K562 (cell line): Measurements from ENCODE around the gene NAALAD2. TPM values are rescaled to one million over a fixed set of nuclear protein-coding genes. Genes with fewer than 3 reads are reported as not detected.

Experiments used
- ATAC-seq: fragments of 200-7000 bp; cut with Tn5 transposase; 3 replicates; pipeline ENCODE4 v1.9.1; 2020; ENCODE audit warnings: moderate library complexity
- BruUV-seq: library from RNA; stranded (reverse); fragments of 400-500 nt; replicated peaks from 2 replicates; lab custom pipeline; 2021; lab: Mats Ljungman, UMichigan
- CTCF ChIA-PET: fragments of 300-600 bp; formaldehyde crosslinking; extraction: SDS; loops from one replicate; lab custom pipeline; 2021; ENCODE audit warnings: low intra/inter-chr PET ratio; lab: Yijun Ruan, JAX
- POLR2A ChIA-PET: fragments of 300-600, 350-650 bp; sonication (Branson Sonifier 250); formaldehyde crosslinking; extraction: SDS; loops from one replicate; lab custom pipeline; 2021; ENCODE audit warnings: antibody characterized with exemption, inconsistent platforms; lab: Yijun Ruan, JAX
- DNase-seq, 4 experiments: peaks; one replicate each; pipeline versions ENCODE4 v3.0.0 to v3.0.0-alpha.2; 2011 to 2018; ENCODE audit warnings: low spot score in 3 of 4, mixed read lengths in 3 of 4; ENCODE audit errors: extremely low read depth in 1 of 4
- FAIRE-seq: peaks from 2 replicates; lab custom pipeline; 2011; peaks lifted over from hg19 to GRCh38; lab: Jason Lieb, UNC
- H2AFZ ChIP-seq: 2 replicates; pipeline ENCODE4 v1.6.0; 2011; ENCODE audit warnings: low read depth, low read length, control low read depth, inconsistent platforms
- H3K27ac ChIP-seq: fragments of 200-600 bp; 3 replicates; pipeline ENCODE4 v1.8.0; 2011; ENCODE audit warnings: low read depth, mild to moderate bottlenecking, control low read depth, inconsistent platforms, low read length, moderate library complexity, mixed read lengths; ENCODE audit errors: extremely low read depth
- H3K27me3 ChIP-seq, 2 experiments: fragments of 300-600 bp in 1 of 2; 2 replicates in 1 of 2; 3 replicates in 1 of 2; pipeline versions ENCODE4 v1.6.0 to v1.8.0; 2011; ENCODE audit warnings: inconsistent platforms in 2 of 2, low read length in 2 of 2, mild to moderate bottlenecking in 1 of 2, mixed read lengths in 1 of 2, moderate library complexity in 1 of 2; ENCODE audit not compliant: control insufficient read depth in 2 of 2, insufficient read depth in 2 of 2
- H3K36me3 ChIP-seq: fragments of 300-600 bp; 3 replicates; pipeline ENCODE4 v1.8.0; 2011; ENCODE audit warnings: mild to moderate bottlenecking, low read length, inconsistent platforms; ENCODE audit not compliant: control insufficient read depth, insufficient read depth
- H3K4me1 ChIP-seq, 2 experiments: fragments of 200-600 bp in 1 of 2; replicated peaks in 1 of 2; 2 replicates in 1 of 2; 3 replicates in 1 of 2; pipeline versions ENCODE4 v1.5.1 to v1.8.0; 2011; ENCODE audit warnings: inconsistent platforms in 2 of 2, low read length in 2 of 2, mild to moderate bottlenecking in 1 of 2, mixed read lengths in 1 of 2, moderate library complexity in 1 of 2; ENCODE audit not compliant: control insufficient read depth in 2 of 2, insufficient read depth in 2 of 2
- H3K4me2 ChIP-seq: 2 replicates; pipeline ENCODE4 v1.6.1; 2011; ENCODE audit warnings: low read length, control low read depth, inconsistent platforms, mixed read lengths; ENCODE audit not compliant: insufficient read depth
- H3K4me3 ChIP-seq: fragments of 200-600 bp; sonication (generic), shearing (Covaris generic); 2 replicates; pipeline ENCODE4 v1.5.1; 2016; ENCODE audit warnings: control low read depth, inconsistent platforms
- H3K79me2 ChIP-seq: fragments of 200-600 bp; 3 replicates; pipeline ENCODE4 v1.8.0; 2011; ENCODE audit warnings: low read length, inconsistent platforms; ENCODE audit not compliant: control insufficient read depth, insufficient read depth
- H3K9ac ChIP-seq, 2 experiments: 2 replicates each; pipeline versions ENCODE4 v1.6.0 to v1.6.1; 2011; ENCODE audit warnings: low read depth in 2 of 2, low read length in 2 of 2, control low read depth in 1 of 2, inconsistent platforms in 1 of 2, mild to moderate bottlenecking in 1 of 2, mixed read lengths in 1 of 2; ENCODE audit not compliant: insufficient read depth in 1 of 2
- H3K9me1 ChIP-seq: one replicate; pipeline ENCODE4 v1.6.0; 2011; ENCODE audit warnings: inconsistent platforms, mild to moderate bottlenecking, low read length, moderate library complexity; ENCODE audit not compliant: control insufficient read depth, insufficient read depth
- H3K9me3 ChIP-seq: replicated peaks from 2 replicates; pipeline ENCODE4 v1.5.1; 2011; ENCODE audit warnings: low read depth, low read length, inconsistent platforms; ENCODE audit not compliant: control insufficient read depth, insufficient read depth
- H4K20me1 ChIP-seq: replicated peaks from 2 replicates; pipeline ENCODE4 v1.6.1; 2011; ENCODE audit warnings: low read length, inconsistent platforms, mixed read lengths; ENCODE audit not compliant: control insufficient read depth, insufficient read depth
- GATAD2A ChIP-seq: fragments of 450-650 bp; IDR thresholded peaks from 2 replicates; pipeline ENCODE4 v1.6.1; 2017
- ZBTB11 ChIP-seq, 3 experiments: fragments of 200-800 bp in 1 of 3; fragments of 250-450 bp in 1 of 3; fragments of 450-650 bp in 1 of 3; sonication (Bioruptor Pico) in 1 of 3; sonication (Bioruptor generic) in 1 of 3; formaldehyde crosslinking in 1 of 3; IDR thresholded peaks; 2 replicates each; pipeline versions ENCODE4 v1.6.1 to v1.8.0; 2016 to 2022; ENCODE audit warnings: mild to moderate bottlenecking in 2 of 3, missing genetic modification characterization in 2 of 3, missing compliant biosample characterization in 1 of 3, moderate library complexity in 1 of 3
- WGBS: fragments of 100-300 bp; shearing (Covaris generic); methylation state at CpG from one replicate; pipeline ENCODE4 v1.1.6; 2016; ENCODE audit warnings: low coverage, mixed read lengths; ENCODE audit not compliant: insufficient coverage; ENCODE audit errors: missing lambda C conversion rate; 5-methylcytosine and 5-hydroxymethylcytosine counted together
- in situ Hi-C: fragments of 300-500 bp; cut with MboI; formaldehyde crosslinking; loops from 4 replicates; pipeline ENCODE4 v1.15.0; 2018; ENCODE audit warnings: inconsistent platforms, mixed read lengths
- intact Hi-C: fragments of 100-400 bp; cut with micrococcal nuclease; formaldehyde crosslinking; loops from 2 replicates; pipeline ENCODE4 v1.14.2; 2022
- polyA plus RNA-seq, 8 experiments: library from polyadenylated mRNA; depleted of rRNA in 4 of 8; stranded (reverse) in 5 of 8; unstranded in 3 of 8; fragments of >200 nt; fragmentation: Nextera tagmentation in 2 of 8; fragmentation: Illumina TruSeq in 1 of 8; extraction: Ambion mirVana in 2 of 8; extraction: Trizol in 1 of 8; gene quantifications; 2 replicates each; pipeline versions ENCODE4 v1.2.1 to v1.2.3, GENCODE V29; 2011 to 2014; ENCODE audit warnings: inconsistent platforms in 1 of 8, missing spikeins in 1 of 8
- total RNA-seq, 7 experiments: library from RNA; depleted of rRNA in 6 of 7; stranded (reverse); fragments of >200 nt in 6 of 7; fragmentation: Illumina TruSeq in 2 of 7; extraction: Trizol in 2 of 7; gene quantifications; 2 replicates each; pipeline versions ENCODE4 v1.2.1 to v1.2.3, GENCODE V29; 2011 to 2021; ENCODE audit warnings: low replicate concordance in 1 of 7

Gene NAALAD2
- total and polyA plus RNA-seq, 9 of the 15 experiments (the other 6 are each of a cell fraction or from before 2014, with no cell fraction given): 0.05 to 0.24 (median 0.12) TPM

GRCh38 chr11:90213322-90213721, 78.9 kb downstream of the NAALAD2 start:
- Histone ChIP-seq H3K27ac (no peak overlapping the region), H3K27me3 (no peaks in the 10 kb centered on the region), H3K9me1 (no peaks in the 10 kb centered on the region), H3K9ac (no peak overlapping the region), H3K4me2 (no peak overlapping the region), H2AFZ (no peak overlapping the region), H3K9me3 (no peaks in the 10 kb centered on the region), H4K20me1 (no peaks in the 10 kb centered on the region), H3K36me3 (peaks cover 97% of the 10 kb centered on the region), H3K4me1 (no peaks in the 10 kb centered on the region), H3K4me3 (no peak overlapping the region), H3K79me2 (peaks cover 64% of the 10 kb centered on the region)
- in situ Hi-C loops (no loop called here), intact Hi-C loops (no loop called here)
- WGBS: 90% methylated on average over 3 of the region's 3 CpGs
- ATAC-seq: no peak
- CTCF ChIA-PET: no interaction called here
- FAIRE-seq: no peak
- DNase-seq: no peak
- no TSS peak for BruUV-seq
- TF ChIP-seq GATAD2A (no peak), ZBTB11 (CRISPR knock-in tag; IDR thresholded peaks at IDR 0.05) (no peak)
- POLR2A ChIA-PET: no interaction called here
